DND-41 (cell line): ENCODE data around the gene C19orf33.

Experiments
- CTCF ChIP-seq: IDR thresholded peaks from 2 replicates; pipeline ENCODE4 v1.5.1; 2012; ENCODE audit warnings: borderline replicate concordance, low read length, moderate library complexity, mild to moderate bottlenecking; ENCODE audit not compliant: poor library complexity, severe bottlenecking; ENCODE audit errors: extremely low read depth
- EZH2 ChIP-seq: IDR thresholded peaks from 3 replicates; pipeline ENCODE4 v1.6.1; 2012; ENCODE audit warnings: borderline replicate concordance, low read depth, mild to moderate bottlenecking, moderate library complexity, low read length, inconsistent platforms; ENCODE audit not compliant: severe bottlenecking

DNA sequence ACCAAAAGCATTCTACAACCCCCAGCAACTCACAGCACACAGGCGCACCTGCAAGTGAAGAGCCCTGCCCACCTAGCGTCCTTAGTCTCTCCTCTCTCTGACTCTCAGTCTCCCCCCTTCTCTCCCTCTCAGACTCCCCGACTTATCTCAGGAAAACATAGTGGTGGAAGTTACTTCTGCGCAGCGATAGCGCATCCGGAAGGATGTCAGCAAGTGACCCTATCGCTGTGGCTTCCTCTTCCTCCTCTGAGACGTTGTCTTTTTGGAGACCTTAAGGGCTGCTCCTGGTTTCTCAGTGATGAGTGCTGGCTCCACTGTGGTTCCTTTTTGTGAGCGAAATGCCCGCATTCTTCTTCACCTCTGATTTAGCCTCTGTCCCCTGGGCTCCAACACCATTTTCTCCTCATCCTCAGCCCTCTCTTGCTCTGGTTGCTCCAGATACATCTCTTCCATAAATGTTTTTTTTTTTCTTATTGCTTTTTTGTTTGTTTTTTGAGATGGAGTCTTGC lies 13.1 kb downstream of the C19orf33 start:
- TF ChIP-seq CTCF: no peak
- no peak for TF ChIP-seq EZH2
